GM12891 (cell line): ENCODE data around the gene EXOC4.

Experiments used
- POLR2A ChIP-seq: IDR thresholded peaks from 2 replicates; pipeline ENCODE4 v1.6.1; 2011; ENCODE audit warnings: low read depth, low read length, control low read depth
- POLR2AphosphoS5 ChIP-seq: IDR thresholded peaks from 2 replicates; pipeline ENCODE4 v1.6.1; 2011; ENCODE audit warnings: low read depth, low read length, control low read depth
- TAF1 ChIP-seq: IDR thresholded peaks from 2 replicates; pipeline ENCODE4 v1.6.1; 2011; ENCODE audit warnings: low read depth, low read length, control low read depth

DNA sequence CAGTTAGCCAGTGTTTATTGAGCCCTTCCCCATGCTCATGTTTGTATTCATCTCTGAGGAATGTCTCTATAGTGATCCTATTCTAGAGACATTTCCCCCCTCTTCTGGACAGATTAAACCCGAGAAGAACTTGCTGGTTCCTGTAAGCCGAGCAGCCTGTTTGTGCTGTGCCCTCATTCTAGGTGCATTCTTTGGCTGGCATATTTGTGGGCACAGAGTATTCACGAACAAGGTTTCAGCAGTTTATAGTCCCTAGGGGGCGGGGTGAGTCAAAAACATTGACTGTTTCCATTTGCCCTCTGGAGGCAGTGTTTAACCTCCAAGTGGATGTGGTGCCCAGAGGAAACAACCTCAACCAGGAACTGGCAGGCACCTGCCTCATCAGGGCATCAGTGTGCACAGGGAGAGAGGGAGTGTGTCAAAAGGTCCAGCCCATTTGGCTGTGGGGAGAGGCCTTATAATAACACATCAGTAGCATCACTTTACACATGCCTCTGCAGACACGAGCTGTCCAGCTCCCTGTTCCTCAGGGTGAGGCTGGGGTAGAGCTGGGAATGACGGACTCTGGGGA lies 600.9 kb downstream of the EXOC4 start:
- TF ChIP-seq POLR2A (no peak), POLR2AphosphoS5 (no peak), TAF1 (no peak)
